Stimulated activated naive CD4-positive, alpha-beta T cell treated with Interleukin-2 at 50 U/mL for 16 hours (primary cell): ENCODE results near the gene CEACAM1.
"Not testable (repeated sequence)": the region's sequence is repeated elsewhere in the genome, so short reads cannot be mapped to it uniquely, and the experiment has no call there.

Experiments used
- DNase-seq: peaks from one replicate; lab custom pipeline; 2025; lab: John Stamatoyannopoulos, UW

CEACAM1 gene

DNA sequence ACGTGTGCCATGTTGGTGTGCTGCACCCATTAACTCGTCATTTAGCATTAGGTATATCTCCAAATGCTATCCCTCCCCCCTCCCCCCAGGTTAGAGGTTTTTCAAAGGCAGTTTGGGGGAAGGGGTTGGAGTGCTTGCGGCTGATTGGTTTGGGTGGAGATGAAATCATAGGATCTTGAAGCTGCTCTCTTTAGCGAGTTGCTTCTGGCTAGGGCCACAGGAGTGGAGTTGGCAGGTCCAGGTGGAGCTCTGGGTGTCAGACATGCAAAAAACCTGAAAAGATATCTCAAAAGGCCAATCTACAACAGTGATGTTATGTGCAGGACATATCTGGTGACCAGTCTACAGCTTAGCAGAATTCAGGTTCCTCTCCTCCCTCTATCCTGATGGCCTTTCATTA, 52.9 kb downstream of the CEACAM1 start:
- no peak for DNase-seq

DNA sequence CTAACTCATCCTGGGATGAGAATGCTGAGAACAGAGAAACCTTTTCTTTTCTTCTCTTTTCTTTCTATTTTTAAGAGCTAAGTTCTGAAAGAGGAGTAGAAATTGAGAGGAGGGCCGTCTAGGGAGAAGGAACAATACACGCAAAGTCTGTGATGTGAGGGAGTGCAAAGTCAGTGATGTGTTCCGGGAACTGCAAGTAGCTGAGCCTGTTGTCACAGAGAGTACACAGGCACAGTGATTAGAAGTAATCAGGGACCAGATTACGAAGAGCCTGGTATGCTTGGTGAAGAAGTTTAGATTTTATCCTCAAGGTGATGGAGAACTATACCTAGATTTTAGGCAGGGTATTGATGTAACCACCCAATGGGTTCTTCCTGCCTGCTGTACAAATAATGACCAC, 53.5 kb downstream of the CEACAM1 start:
- no peak for DNase-seq

DNA sequence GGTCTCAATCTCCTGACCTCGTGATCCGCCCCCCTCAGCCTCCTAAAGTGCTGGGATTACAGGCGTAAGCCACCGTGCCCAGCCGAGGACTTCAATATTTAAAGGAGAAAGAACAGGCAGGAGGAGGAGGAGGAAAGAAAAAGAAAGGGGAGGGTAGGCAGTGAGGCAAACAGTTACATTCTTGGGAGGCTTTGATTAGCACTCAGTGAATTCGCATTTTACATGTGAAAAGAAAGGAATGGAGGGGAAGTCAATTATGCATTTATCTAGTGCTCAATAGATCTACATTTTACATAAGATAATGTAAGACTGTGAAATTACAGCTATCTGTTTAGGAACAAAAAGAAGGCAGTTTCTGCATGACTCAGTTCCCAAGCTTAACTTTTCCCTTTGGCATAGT, 54.6 kb downstream of the CEACAM1 start:
- DNase-seq = no peak

DNA sequence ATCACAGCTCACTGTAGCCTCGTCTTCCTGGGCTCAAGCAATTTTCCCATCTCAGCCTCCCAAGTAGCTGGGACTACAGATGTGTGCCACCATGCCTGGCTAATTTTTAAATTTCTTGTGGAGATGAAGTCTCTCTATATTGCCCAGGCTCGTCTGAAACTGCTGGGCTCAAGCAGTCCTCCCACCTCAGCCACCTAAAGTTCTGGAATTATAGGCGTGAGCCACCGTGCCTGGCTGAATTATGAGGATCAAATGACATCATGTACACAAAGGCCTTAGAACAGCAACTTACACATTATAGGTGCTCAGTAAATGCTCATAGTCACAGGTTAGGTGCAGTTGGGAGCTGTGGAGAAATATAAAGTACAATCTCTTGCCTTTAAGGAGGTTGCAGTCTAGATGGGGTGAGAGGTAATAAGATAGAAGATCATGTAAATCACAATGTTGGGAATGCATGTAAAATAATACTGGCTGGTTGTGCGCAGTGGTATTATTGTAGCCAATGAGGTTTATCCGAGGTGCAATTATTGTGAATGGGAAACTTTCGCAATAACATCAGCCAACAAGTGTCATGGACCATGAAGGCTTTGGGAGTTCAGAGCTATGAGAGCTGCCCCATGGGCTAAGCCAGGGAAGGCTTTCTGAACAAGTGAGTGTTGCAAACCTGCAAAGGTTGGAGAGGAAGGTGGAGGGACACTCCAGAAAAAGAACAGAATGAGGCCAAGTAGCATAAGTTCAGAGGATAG, 55.7 kb downstream of the CEACAM1 start:
- DNase-seq = no peak

DNA sequence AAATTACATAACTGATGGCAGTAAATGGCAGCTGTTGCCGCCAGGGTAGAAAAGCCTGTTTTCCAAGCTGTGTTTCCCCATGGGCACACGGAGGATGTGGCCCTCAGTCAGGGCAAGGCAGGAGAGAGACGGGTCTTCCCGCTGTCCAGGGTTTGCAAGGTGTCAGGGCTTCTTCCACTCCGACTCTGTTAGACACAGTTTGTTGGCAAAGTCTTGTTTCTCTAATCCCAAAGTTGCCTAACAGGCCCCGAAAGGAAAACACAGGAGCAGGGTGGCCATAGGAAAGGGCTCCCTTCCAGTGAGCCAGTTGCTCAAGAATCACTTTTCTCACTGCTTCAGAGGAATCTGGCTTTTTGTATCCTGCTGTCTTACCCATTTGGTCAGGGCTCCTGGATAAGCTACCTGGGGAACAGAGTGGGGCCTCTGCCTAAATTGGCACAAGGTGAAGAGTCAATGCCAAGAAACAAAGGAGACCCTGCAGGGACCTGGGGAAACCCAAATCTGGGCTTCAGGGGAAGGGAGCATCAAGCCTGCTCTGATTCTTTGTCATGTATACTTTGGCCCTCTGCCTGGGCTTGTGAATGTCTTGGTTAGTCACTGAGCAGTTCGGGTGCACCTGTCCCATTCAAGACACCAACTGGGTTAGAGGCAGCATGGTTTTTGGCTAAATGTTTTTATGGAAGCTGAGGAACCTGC, 56.6 kb downstream of the CEACAM1 start:
- no peak for DNase-seq

DNA sequence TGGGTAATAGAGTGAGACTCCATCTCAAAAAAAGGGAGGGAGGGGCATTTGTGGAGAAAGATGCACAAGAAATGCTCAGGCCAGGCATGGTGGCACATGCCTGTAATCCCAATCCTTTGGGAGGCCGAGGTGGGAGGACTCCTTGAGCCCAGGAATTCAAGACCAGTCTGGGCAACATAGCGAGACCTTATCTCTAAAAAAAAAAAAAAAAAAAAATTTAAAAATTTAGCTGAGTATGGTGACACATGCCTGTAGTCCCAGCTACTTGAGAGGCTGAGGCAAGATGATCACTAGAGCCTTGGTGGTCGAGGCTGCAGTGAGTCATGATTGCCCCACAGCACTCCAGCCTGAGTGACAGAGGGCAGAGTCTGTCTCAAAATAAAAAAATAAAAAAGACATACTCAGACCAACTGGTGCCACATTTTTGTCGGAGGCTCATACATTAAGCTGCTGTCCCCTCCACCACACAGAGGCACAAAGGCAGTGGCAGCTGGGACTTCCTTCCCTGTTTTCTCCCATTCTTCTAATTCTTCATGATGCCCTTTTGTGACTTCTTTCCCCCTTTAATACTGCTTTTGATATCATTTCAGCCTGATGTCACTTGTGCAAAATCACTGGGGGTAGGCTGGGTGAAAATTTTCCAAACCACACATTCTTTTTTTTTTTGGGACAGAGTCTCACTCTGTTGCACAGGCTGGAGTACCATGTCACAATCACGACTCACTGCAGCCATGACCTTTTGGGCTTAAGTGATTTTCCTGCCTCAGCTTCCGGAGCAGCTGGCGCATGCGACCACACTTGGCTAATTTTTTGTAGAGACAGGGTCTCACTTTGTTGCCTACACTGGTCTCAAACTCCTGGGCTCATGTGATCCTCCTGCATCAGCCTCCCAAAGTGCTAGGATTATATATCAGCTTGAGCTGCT, 58.7 kb downstream of the CEACAM1 start:
- no peak for DNase-seq

DNA sequence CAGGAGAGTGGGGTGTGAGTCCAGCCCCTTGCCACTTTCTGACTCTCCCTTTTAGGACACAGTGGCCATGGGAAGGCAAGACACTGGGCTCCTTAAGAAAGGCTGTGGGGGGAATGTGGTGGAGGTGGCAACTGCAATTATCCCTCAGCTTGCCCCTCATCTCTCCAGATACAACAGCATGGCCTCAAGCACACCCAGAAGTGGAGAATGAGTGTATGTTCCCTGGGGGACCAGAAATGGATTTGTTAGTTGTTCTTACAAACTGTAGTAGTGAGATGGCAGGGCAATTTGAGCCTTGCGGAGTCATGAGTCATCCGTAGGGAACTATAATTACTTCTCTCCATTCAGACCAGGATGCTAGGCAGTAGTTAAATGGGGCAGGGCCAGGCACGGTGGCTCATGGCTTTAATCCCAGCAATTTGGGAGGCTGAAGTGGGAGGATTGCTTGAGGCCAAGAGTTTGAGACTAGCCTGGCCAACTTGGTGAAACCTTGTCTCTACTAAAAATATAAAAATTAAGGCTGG, 59.9 kb downstream of the CEACAM1 start:
- no peak for DNase-seq

DNA sequence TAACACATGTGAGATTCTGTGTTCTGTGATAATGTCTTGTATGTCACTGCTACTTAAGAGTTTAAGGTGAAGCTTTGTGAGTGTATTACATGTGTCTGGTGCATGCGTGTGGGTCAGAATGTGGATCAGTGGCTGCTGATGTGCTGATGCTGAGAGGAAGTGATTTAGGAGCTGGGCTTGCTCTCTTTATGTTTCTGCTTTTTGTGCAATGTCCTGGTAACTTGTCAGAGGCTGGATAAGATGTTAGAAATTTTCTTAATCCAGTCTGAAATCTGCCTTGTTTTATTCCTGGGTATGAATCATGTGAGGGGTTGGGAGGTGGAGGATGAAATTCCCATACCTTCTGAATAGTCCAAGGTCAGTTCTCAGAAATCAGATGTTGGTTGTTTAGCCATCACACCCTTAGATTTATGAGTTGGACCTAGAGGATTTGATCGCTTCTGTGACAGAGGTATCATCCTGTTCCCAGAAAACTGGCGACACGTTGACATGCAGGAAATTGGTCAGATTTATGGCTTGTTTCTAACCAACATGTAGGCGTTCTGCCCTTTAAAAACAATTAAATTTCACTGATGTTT, 61.0 kb downstream of the CEACAM1 start:
- DNase-seq = no peak

DNA sequence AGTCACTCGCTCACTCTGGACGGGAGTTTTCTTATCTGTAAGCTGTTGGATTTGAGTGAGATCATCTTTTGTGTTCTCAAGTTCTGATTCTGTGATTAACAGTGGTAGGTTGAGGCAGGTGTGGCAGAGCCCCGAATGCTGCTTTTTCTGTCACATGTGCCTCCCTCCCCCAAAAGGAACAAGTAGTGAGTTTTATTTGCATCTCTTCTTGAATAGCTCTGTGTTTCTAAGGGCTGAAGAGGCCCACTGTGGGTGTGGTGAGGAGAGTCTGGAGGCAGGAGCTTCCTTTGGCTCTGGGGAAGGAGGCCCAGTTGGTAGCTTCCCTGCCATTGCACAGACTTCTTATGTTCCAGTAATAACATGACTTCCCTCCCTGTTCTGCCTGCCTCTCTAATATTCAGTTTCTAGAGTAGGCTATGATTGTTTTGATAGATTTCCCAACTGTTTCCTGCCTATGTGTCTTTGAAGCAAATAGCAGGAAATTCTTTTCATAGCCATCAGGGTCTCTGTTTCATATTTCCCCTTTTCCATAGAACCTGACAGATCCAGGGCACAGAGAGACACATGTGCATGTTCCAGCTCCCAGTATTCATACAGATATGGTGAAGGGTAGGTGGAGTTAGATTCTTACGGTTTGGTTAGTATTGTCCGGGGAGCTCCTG, 61.6 kb downstream of the CEACAM1 start:
- no peak for DNase-seq

DNA sequence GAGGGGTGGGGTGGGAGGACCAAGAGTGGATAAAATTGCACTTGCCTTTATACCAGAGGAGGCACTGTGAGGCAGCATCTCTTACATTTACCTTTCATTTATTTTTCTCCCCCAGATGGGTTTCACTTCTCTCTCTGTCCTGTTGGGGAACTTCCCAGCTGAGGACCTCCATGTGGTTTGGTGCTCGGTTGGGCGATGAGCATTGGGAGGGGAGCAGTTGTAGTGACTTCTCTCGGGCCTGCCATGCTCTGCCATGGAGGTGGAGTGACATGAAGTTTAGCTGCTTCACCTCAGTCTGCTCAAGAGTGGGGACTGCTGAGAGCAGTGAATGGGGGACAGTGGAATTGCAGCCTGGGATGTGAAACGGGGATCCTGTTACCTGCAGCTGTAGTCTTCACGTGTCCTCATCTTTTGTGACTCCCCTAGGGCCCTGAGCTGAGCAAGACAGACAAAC, 62.4 kb downstream of the CEACAM1 start:
- DNase-seq = no peak

DNA sequence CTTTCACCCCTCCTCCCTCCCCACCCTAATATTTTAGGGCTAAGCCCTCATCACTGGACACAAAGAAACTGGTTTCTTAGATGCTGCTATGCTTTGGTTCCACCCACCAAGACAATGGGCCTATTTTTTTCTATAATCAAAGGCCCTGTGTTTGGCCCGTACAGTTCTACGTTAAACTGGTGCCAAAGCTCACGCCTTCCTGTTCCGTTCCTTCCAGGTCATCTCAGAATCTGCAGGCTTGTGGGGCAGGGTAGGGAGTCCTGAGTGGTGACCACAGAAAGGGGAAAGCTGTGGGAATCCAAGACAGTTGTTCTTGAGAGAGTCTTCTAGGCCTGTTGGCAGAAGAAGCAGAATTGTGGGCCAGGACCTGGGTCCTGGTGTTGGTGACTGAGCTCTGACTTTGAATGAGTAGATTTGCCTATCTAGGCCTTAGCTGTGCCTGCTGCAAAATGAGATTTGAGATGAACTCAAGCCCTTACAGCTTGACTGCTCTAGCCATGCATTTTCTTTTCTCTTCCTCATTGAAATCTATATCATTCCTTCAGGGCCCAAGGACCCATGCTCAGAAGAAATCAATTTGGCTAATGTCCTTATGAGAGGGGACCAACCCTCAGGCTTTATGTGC, 66.5 kb downstream of the CEACAM1 start:
- no peak for DNase-seq

DNA sequence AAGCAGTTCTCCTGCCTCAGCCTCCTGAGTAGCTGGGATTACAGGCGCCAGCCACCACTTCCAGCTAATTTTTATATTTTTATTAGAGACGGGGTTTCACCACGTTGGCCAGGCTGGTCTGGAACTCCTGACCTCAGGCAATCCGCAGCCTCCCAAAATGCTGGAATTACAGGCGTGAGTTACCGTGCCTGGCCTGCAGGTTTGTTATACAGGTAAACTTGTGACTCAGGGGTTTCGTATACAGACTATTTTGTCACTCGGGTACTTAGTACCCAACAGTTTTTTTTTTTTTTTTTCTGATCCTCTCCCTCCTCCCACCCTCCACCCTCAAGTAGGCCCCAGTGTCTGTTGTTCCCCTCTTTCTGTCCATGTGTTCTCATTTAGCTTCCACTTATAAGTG, 67.0 kb downstream of the CEACAM1 start:
- not testable (repeated sequence) for DNase-seq

DNA sequence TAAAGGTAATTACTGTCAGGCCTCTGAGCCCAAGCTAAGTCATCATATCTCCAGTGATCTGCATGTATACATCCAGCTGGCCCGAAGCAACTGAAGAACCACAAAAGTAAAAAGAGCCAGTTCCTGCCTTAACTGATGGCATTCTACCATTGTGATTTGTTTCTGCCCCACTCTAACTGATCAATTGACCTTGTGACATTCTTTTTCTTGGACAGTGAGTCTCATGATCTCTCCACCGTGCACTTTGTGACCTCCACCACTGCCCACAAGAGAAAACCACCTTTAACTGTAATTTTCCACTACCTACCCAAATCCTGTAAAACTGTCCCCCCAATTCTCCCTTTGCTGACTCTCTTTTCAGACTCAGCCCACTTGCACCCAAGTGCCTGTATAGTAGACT, 68.4 kb downstream of the CEACAM1 start:
- no peak for DNase-seq
